HepG2 (cell line): ENCODE measurements around the gene NFATC2. TPM values are rescaled to one million over a fixed set of nuclear protein-coding genes. Genes with fewer than 3 reads are reported as not detected.
A peak's percentile ranks its signal among the peaks of the same experiment; 100 is the strongest.

ENCODE experiments used
- ATAC-seq: fragments of 200-7000 bp; cut with Tn5 transposase; 3 replicates; pipeline ENCODE4 v1.9.1; 2020; ENCODE audit warnings: mild to moderate bottlenecking, moderate library complexity
- BruUV-seq: library from RNA; stranded (reverse); fragments of 400-500 nt; replicated peaks from 2 replicates; lab custom pipeline; 2021; lab: Mats Ljungman, UMichigan
- CTCF ChIA-PET: fragments of 300-600 bp; formaldehyde crosslinking; extraction: SDS; loops from one replicate; lab custom pipeline; 2021; ENCODE audit warnings: low total read pairs, inconsistent platforms, low intra/inter-chr PET ratio; lab: Yijun Ruan, JAX
- POLR2A ChIA-PET: fragments of 350-600 bp; sonication (Branson Sonifier 250); formaldehyde crosslinking; loops from one replicate; lab custom pipeline; 2020; ENCODE audit warnings: antibody characterized with exemption, inconsistent platforms; lab: Yijun Ruan, JAX
- DNase-seq: peaks from one replicate; pipeline ENCODE4 v3.0.0-alpha.2; 2015; ENCODE audit warnings: low spot score
- FAIRE-seq: peaks from 3 replicates; lab custom pipeline; 2011; peaks lifted over from hg19 to GRCh38; lab: Jason Lieb, UNC
- H2AFZ ChIP-seq: one replicate; pipeline ENCODE4 v1.6.1; 2011; ENCODE audit warnings: low read length, inconsistent platforms
- H3K27ac ChIP-seq: fragments of 300-600 bp; 3 replicates; pipeline ENCODE4 v1.8.0; 2011; ENCODE audit warnings: mixed run types, mild to moderate bottlenecking, mixed read lengths, low read length, inconsistent platforms; ENCODE audit not compliant: insufficient read depth; ENCODE audit errors: extremely low read length
- H3K27me3 ChIP-seq, 2 experiments: fragments of 200-600 bp in 1 of 2; 2 replicates in 1 of 2; 3 replicates in 1 of 2; pipeline versions ENCODE4 v1.6.0 to v1.8.0; 2011; ENCODE audit warnings: low read length in 2 of 2, mild to moderate bottlenecking in 2 of 2, moderate library complexity in 2 of 2, inconsistent platforms in 1 of 2; ENCODE audit not compliant: insufficient read depth in 2 of 2, control insufficient read depth in 1 of 2
- H3K36me3 ChIP-seq, 2 experiments: fragments of 200-600 bp in 1 of 2; replicated peaks in 1 of 2; 2 replicates in 1 of 2; 3 replicates in 1 of 2; pipeline versions ENCODE4 v1.5.1 to v1.8.0; 2011; ENCODE audit warnings: low read length in 2 of 2, inconsistent platforms in 1 of 2; ENCODE audit not compliant: insufficient read depth in 2 of 2, control insufficient read depth in 1 of 2
- H3K4me1 ChIP-seq: 2 replicates; pipeline ENCODE4 v1.5.1; 2012; ENCODE audit warnings: low read length, inconsistent platforms; ENCODE audit not compliant: insufficient read depth
- H3K4me2 ChIP-seq: 2 replicates; pipeline ENCODE4 v1.6.0; 2011; ENCODE audit warnings: low read depth, low read length, inconsistent platforms
- H3K4me3 ChIP-seq, 3 experiments: fragments of 200-600 bp in 1 of 3; sonication (generic), shearing (Covaris generic) in 1 of 3; replicated peaks in 1 of 3; 2 replicates each; pipeline ENCODE4 v1.5.1; 2011 to 2016; ENCODE audit warnings: low read length in 3 of 3, inconsistent platforms in 2 of 3, low read depth in 2 of 3, mild to moderate bottlenecking in 2 of 3, control low read depth in 1 of 3, mixed read lengths in 1 of 3; ENCODE audit not compliant: insufficient read depth in 1 of 3
- H3K79me2 ChIP-seq: one replicate; pipeline ENCODE4 v1.6.1; 2011; ENCODE audit warnings: low read length, inconsistent platforms; ENCODE audit not compliant: insufficient read depth
- H3K9ac ChIP-seq: 2 replicates; pipeline ENCODE4 v1.6.0; 2011; ENCODE audit warnings: mild to moderate bottlenecking, low read depth, low read length, inconsistent platforms; ENCODE audit not compliant: insufficient read depth
- H3K9me3 ChIP-seq: 2 replicates; pipeline ENCODE4 v1.5.1; 2012; ENCODE audit warnings: mild to moderate bottlenecking, low read length
- H4K20me1 ChIP-seq: 2 replicates; pipeline ENCODE4 v1.6.0; 2011; ENCODE audit warnings: inconsistent platforms, mild to moderate bottlenecking, low read length, moderate library complexity; ENCODE audit not compliant: insufficient read depth
- ELF4 ChIP-seq: sonication (generic); formaldehyde crosslinking; IDR thresholded peaks from 2 replicates; pipeline ENCODE4 v1.5.0; 2020; ENCODE audit warnings: missing genetic modification reagents, mild to moderate bottlenecking, moderate library complexity, borderline replicate concordance
- MBD4 ChIP-seq: IDR thresholded peaks from 2 replicates; pipeline ENCODE4 v1.6.1; 2012; ENCODE audit warnings: low read length, inconsistent platforms, borderline replicate concordance
- MNT ChIP-seq: fragments of 450-650 bp; IDR thresholded peaks from 2 replicates; pipeline ENCODE4 v1.6.1; 2016
- SOX5 ChIP-seq: IDR thresholded peaks from 2 replicates; pipeline ENCODE4 v1.6.1; 2016; ENCODE audit warnings: borderline replicate concordance
- THRA ChIP-seq: sonication (generic); formaldehyde crosslinking; IDR thresholded peaks from 2 replicates; pipeline ENCODE4 v1.4.0; 2020; ENCODE audit warnings: missing genetic modification reagents, borderline replicate concordance
- ZMAT5 ChIP-seq: sonication (generic); formaldehyde crosslinking; IDR thresholded peaks from 2 replicates; pipeline ENCODE4 v1.5.0; 2020; ENCODE audit warnings: mild to moderate bottlenecking, low read depth, missing genetic modification reagents, borderline replicate concordance
- ZNF558 ChIP-seq: sonication (generic); formaldehyde crosslinking; IDR thresholded peaks from 2 replicates; pipeline ENCODE4 v1.9.0; 2022; ENCODE audit warnings: mild to moderate bottlenecking, missing genetic modification reagents, borderline replicate concordance
- ZNF563 ChIP-seq: sonication (generic); formaldehyde crosslinking; IDR thresholded peaks from 2 replicates; pipeline ENCODE4 v1.8.0; 2022; ENCODE audit warnings: mild to moderate bottlenecking, moderate library complexity, missing genetic modification reagents
- ZNF629 ChIP-seq: sonication (generic); formaldehyde crosslinking; conservative IDR thresholded peaks from 2 replicates; pipeline ENCODE4 v1.5.0; 2020; ENCODE audit warnings: missing genetic modification reagents
- WGBS: methylation state at CpG from one replicate; pipeline ENCODE4 v1.1.6; 2017; ENCODE audit warnings: low lambda C conversion rate; 5-methylcytosine and 5-hydroxymethylcytosine counted together
- in situ Hi-C: cut with HindIII; loops from 2 replicates; pipeline ENCODE4 v1.10.0; 2017; ENCODE audit warnings: low pct_unique_long_range_greater_than_20kb; ENCODE audit not compliant: extremely low pct_ligation_motif_present
- intact Hi-C: fragments of 100-400 bp; cut with micrococcal nuclease; formaldehyde crosslinking; loops from one replicate; pipeline ENCODE4 v1.10.0; 2022; ENCODE audit not compliant: unreplicated experiment
- polyA plus RNA-seq, 8 experiments: library from polyadenylated mRNA; depleted of rRNA in 3 of 8; stranded (reverse) in 7 of 8; unstranded in 1 of 8; fragments of >200 nt; fragmentation: Illumina TruSeq in 4 of 8; extraction: Trizol in 4 of 8; gene quantifications; 2 replicates each; pipeline versions ENCODE4 v1.2.1 to v1.2.3, GENCODE V29; 2011 to 2016; ENCODE audit warnings: low read depth in 4 of 8, missing spikeins in 1 of 8, mixed read lengths in 1 of 8; ENCODE audit not compliant: insufficient read depth in 1 of 8
- total RNA-seq, 5 experiments: library from RNA; depleted of rRNA; stranded (reverse); fragments of >200 nt; fragmentation: Illumina TruSeq; extraction: Trizol; gene quantifications; 2 replicates each; pipeline ENCODE4 v1.2.3, GENCODE V29; 2016; ENCODE audit warnings: low read depth in 1 of 5

NFATC2 gene
- total and polyA plus RNA-seq, 2 of the 13 experiments (the other 11 are each of a cell fraction or from before 2014, with no cell fraction given) = 1.9 to 3.3 TPM

GRCh38 chr20:51460163-51460562 is 82.4 kb downstream of the NFATC2 start:
- H3K4me3 ChIP-seq = no peak overlapping the region
- no peaks in the 10 kb centered on the region; the same call in 1 of the 2 replicates for H4K20me1 ChIP-seq
- FAIRE-seq (no peak), ATAC-seq (no peak), DNase-seq (no peak)
- no TSS peak for BruUV-seq
- WGBS = 95% methylated on average over 3 of the region's 3 CpGs
- peaks cover 10% of the 10 kb centered on the region for H3K4me1 ChIP-seq
- H3K27ac ChIP-seq = no peak overlapping the region
- no peak overlapping the region for H3K4me2 ChIP-seq
- no peaks in the 10 kb centered on the region for H3K79me2 ChIP-seq
- ChIA-PET CTCF (no interaction called here), POLR2A (no interaction called here)
- H3K36me3 ChIP-seq = peaks cover 0 to 16% of the 10 kb centered on the region in 2 experiments; a peak in 3 of 5 replicates
- intact Hi-C loops = no loop called here
- no peaks in the 10 kb centered on the region for H3K9me3 ChIP-seq
- TF ChIP-seq ZNF563 (CRISPR knock-in tag) = no peak
- peak; percentile 93 for TF ChIP-seq ZNF629 (CRISPR knock-in tag)
- TF ChIP-seq MBD4 = no peak
- no peak for TF ChIP-seq SOX5 (CRISPR knock-in tag)
- TF ChIP-seq ZNF558 (CRISPR knock-in tag) = no peak
- H3K9ac ChIP-seq = no peak overlapping the region
- no peaks in the 10 kb centered on the region for H3K27me3 ChIP-seq
- in situ Hi-C loops = no loop called here
- no peak overlapping the region for H2AFZ ChIP-seq

- Histone ChIP-seq H3K27me3 (no peaks in the 10 kb centered on the region), H3K4me1 (peaks cover 10% of the 10 kb centered on the region), H3K4me3 (no peak overlapping the region), H2AFZ (no peak overlapping the region), H3K9me3 (peaks cover 7% of the 10 kb centered on the region; the same call in 1 of the 2 replicates), H3K9ac (no peak overlapping the region), H3K79me2 (no peaks in the 10 kb centered on the region), H3K27ac (no peak overlapping the region), H3K4me2 (no peak overlapping the region), H4K20me1 (no peaks in the 10 kb centered on the region; the same call in 1 of the 2 replicates), H3K36me3 (peaks cover 1 to 20% of the 10 kb centered on the region in 2 experiments; a peak in 4 of 5 replicates)
- BruUV-seq = no TSS peak
- intact Hi-C loops = loop anchor here (10.0 kb wide), 1 partner anchor 74 kb away; no protein-coding TSS in a partner anchor
- WGBS = 94% methylated on average over 13 of the region's 13 CpGs
- DNase-seq (no peak), FAIRE-seq (no peak), ATAC-seq (no peak)
- CTCF ChIA-PET = no interaction called here
- no peak for TF ChIP-seq MNT
- TF ChIP-seq ELF4 (CRISPR knock-in tag) = no peak
- no peak for TF ChIP-seq ZMAT5 (CRISPR knock-in tag)
- no peak for TF ChIP-seq THRA (CRISPR knock-in tag)
- TF ChIP-seq, all 625 proteins: peak for 0
- POLR2A ChIA-PET = no interaction called here
- in situ Hi-C loops = no loop called here
Observed at GRCh38 chr20:51458751-51459439, 83.6 kb downstream of the NFATC2 start.
